OCI-LY3 (cell line): ENCODE data around the gene FAM83B.

Experiments
- CTCF ChIP-seq: fragments of 200-600, 300-600 bp; sonication (generic); IDR thresholded peaks from 2 replicates; pipeline ENCODE4 v1.5.1; 2014; ENCODE audit warnings: antibody characterized with exemption, low read length, low read depth
- EZH2phosphoT487 ChIP-seq: fragments of 200-600 bp; shearing (Covaris generic); IDR thresholded peaks from 2 replicates; pipeline ENCODE4 v1.6.1; 2018; ENCODE audit warnings: antibody characterized with exemption, mixed run types, low read depth

GRCh38 chr6:54873599-54873998 lies 27.0 kb downstream of the FAM83B start:
- TF ChIP-seq CTCF (no peak), EZH2phosphoT487 (no peak)
